ENCODE data around the gene PLBD2. TPM values are rescaled to one million over a fixed set of nuclear protein-coding genes. Genes with fewer than 3 reads are reported as not detected.
"Not testable (repeated sequence)": the region's sequence is repeated elsewhere in the genome, so short reads cannot be mapped to it uniquely, and the experiment has no call there.

Gene PLBD2
- total and polyA plus RNA-seq, 2 donors (not counting 1 experiment from before 2014, with no cell fraction given): 11.9 to 35.5 TPM

DNA sequence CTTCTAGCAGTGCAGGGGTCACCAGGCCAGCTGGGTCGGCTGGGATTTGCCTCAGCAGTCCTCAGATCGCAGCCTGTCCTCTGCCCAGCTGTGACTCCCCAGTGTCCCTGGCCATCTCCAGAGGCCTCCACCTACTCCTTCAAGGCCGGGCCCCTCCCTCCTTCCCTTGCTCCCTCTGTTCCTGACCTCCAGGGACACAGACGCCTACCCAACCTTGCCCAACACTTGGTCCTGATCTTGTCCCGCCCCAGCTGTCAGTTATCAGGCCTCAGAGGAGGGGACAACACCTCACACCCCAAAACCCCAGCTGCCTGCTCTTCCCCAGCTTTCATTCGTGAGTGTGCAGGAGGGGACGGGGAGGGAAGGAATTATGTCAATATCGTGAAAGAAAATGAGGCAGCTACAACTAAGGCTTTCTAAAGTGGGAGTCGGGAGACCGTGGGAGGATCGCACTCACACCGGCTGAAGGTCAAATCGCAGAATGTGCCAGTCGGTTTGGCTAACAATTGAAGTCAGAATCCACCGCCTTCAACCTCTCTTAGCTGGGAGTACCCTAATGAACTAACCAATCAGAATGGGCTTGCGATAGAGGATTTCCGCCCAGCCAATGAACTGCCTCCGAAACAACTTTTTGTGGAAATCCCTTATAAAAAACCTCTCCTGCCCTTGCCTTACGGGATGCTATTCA lies 9.4 kb upstream of the PLBD2 start:
- TF ChIP-seq, protein P1, sequence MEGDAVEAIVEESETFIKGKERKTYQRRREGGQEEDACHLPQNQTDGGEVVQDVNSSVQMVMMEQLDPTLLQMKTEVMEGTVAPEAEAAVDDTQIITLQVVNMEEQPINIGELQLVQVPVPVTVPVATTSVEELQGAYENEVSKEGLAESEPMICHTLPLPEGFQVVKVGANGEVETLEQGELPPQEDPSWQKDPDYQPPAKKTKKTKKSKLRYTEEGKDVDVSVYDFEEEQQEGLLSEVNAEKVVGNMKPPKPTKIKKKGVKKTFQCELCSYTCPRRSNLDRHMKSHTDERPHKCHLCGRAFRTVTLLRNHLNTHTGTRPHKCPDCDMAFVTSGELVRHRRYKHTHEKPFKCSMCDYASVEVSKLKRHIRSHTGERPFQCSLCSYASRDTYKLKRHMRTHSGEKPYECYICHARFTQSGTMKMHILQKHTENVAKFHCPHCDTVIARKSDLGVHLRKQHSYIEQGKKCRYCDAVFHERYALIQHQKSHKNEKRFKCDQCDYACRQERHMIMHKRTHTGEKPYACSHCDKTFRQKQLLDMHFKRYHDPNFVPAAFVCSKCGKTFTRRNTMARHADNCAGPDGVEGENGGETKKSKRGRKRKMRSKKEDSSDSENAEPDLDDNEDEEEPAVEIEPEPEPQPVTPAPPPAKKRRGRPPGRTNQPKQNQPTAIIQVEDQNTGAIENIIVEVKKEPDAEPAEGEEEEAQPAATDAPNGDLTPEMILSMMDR (conservative IDR thresholded peaks at IDR 0.05 in 1 of 2, IDR thresholded peaks at IDR 0.05 in 1 of 2; ENCODE audit: low read depth in 1 of 2, low read length in 2 of 2): no peak
- TF ChIP-seq EZH2 (IDR thresholded peaks at IDR 0.05; ENCODE audit: low read length, missing control alignments): no peak
- no peak overlapping the region for H2AFZ ChIP-seq (ENCODE audit: low read length)
- no peak for DNase-seq (ENCODE audit: low read depth in 2 of 2)
- no peaks in the 10 kb centered on the region for H3K9me3 ChIP-seq (ENCODE audit: control insufficient read depth, insufficient read depth, low read depth, low read length)
- no peak overlapping the region for H3K9ac ChIP-seq (ENCODE audit: insufficient read depth, low read length)
- H3K4me1 ChIP-seq (ENCODE audit: control insufficient read depth, extremely low read depth, insufficient read depth, low read length): no peaks in the 10 kb centered on the region
- H3K4me3 ChIP-seq (replicated peaks in 1 of 4; ENCODE audit: control extremely low read depth in 1 of 4, insufficient read depth in 1 of 4, low read depth in 3 of 4, low read length in 4 of 4): no peak overlapping the region
- H3K79me2 ChIP-seq (ENCODE audit: control insufficient read depth, insufficient read depth, low read length): no peaks in the 10 kb centered on the region
- no peaks in the 10 kb centered on the region for H3K36me3 ChIP-seq (ENCODE audit: control insufficient read depth, insufficient read depth, low read length)
- H3K4me2 ChIP-seq (ENCODE audit: extremely low read depth, insufficient read depth, low read length): no peak overlapping the region
- no peaks in the 10 kb centered on the region for H4K20me1 ChIP-seq (ENCODE audit: control insufficient read depth, extremely low read depth, insufficient read depth, low read length)
- H3K27me3 ChIP-seq (ENCODE audit: control insufficient read depth, insufficient read depth, low read length): no peaks in the 10 kb centered on the region
- no peak overlapping the region for H3K27ac ChIP-seq (ENCODE audit: insufficient read depth, low read length)

DNA sequence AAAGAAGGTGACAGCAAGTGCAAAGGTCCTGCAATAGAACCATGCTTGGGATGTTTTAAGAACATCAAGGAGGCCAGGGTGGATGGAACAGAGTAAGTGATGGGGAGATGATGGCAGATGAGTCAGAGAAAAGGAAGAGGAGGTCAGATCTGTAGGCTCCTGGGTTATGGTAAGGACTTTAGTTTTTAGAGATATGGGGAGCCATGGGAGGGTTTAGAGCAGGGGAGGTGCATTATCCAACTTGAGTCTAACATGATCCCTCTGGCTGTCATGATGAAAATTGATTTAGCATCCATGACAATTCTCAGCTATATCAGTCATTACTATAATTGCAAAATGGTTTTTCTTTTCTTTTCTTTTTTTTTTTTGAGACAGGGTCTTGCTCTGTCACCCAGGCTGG lies 7.3 kb upstream of the PLBD2 start:
- Histone ChIP-seq H2AFZ (ENCODE audit: low read length) (no peak overlapping the region), H3K4me3 (replicated peaks in 1 of 4; ENCODE audit: control extremely low read depth in 1 of 4, insufficient read depth in 1 of 4, low read depth in 3 of 4, low read length in 4 of 4) (no peak overlapping the region), H3K4me2 (ENCODE audit: extremely low read depth, insufficient read depth, low read length) (no peak overlapping the region), H3K9me3 (ENCODE audit: control insufficient read depth, insufficient read depth, low read depth, low read length) (no peaks in the 10 kb centered on the region), H3K9ac (ENCODE audit: insufficient read depth, low read length) (no peak overlapping the region), H3K4me1 (ENCODE audit: control insufficient read depth, extremely low read depth, insufficient read depth, low read length) (no peaks in the 10 kb centered on the region), H3K79me2 (ENCODE audit: control insufficient read depth, insufficient read depth, low read length) (no peaks in the 10 kb centered on the region), H4K20me1 (ENCODE audit: control insufficient read depth, extremely low read depth, insufficient read depth, low read length) (no peaks in the 10 kb centered on the region), H3K36me3 (ENCODE audit: control insufficient read depth, insufficient read depth, low read length) (no peaks in the 10 kb centered on the region), H3K27ac (ENCODE audit: insufficient read depth, low read length) (no peak overlapping the region), H3K27me3 (ENCODE audit: control insufficient read depth, insufficient read depth, low read length) (no peaks in the 10 kb centered on the region)
- TF ChIP-seq EZH2 (IDR thresholded peaks at IDR 0.05; ENCODE audit: low read length, missing control alignments): no peak
- TF ChIP-seq, protein P1 (conservative IDR thresholded peaks at IDR 0.05 in 1 of 2, IDR thresholded peaks at IDR 0.05 in 1 of 2; ENCODE audit: low read depth in 1 of 2, low read length in 2 of 2): no peak
- no peak for DNase-seq (ENCODE audit: low read depth in 2 of 2)

DNA sequence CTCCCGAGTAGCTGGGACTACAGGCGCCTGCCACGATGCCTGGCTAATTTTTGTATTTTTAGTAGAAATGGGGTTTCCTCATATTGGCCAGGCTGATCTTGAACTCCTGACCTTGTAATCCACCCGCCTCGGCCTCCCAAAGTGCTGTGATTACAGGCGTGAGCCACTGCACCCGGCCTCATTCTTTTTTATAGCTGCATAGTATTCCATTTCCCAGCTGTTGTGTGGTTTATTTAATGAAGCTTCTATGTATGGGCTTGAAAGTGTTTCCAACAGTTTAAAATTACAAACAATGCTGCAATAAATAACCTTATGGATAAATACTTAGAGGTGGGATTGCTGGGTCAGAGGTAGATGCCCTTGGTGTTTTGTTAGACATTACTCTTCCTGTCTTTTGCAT lies 4.2 kb upstream of the PLBD2 start:
- not testable (repeated sequence) for H3K27ac ChIP-seq (ENCODE audit: insufficient read depth, low read length); H4K20me1 ChIP-seq (ENCODE audit: control insufficient read depth, extremely low read depth, insufficient read depth, low read length); H3K4me2 ChIP-seq (ENCODE audit: extremely low read depth, insufficient read depth, low read length); H3K9ac ChIP-seq (ENCODE audit: insufficient read depth, low read length); H2AFZ ChIP-seq (ENCODE audit: low read length); H3K9me3 ChIP-seq (ENCODE audit: control insufficient read depth, insufficient read depth, low read depth, low read length); DNase-seq (ENCODE audit: low read depth in 2 of 2); H3K4me3 ChIP-seq (replicated peaks in 1 of 4; ENCODE audit: control extremely low read depth in 1 of 4, insufficient read depth in 1 of 4, low read depth in 3 of 4, low read length in 4 of 4); H3K27me3 ChIP-seq (ENCODE audit: control insufficient read depth, insufficient read depth, low read length); H3K36me3 ChIP-seq (ENCODE audit: control insufficient read depth, insufficient read depth, low read length); H3K79me2 ChIP-seq (ENCODE audit: control insufficient read depth, insufficient read depth, low read length); H3K4me1 ChIP-seq (ENCODE audit: control insufficient read depth, extremely low read depth, insufficient read depth, low read length)
